WTC11 (cell line): ENCODE results near the gene CTPS2. TPM values are rescaled to one million over a fixed set of nuclear protein-coding genes. Genes with fewer than 3 reads are reported as not detected.

Source experiments
- ATAC-seq: fragments of 200-7000 bp; cut with Tn5 transposase; 2 replicates; pipeline ENCODE4 v1.10.0; 2021; ENCODE audit warnings: mild to moderate bottlenecking, moderate library complexity
- CTCF ChIA-PET: fragments of 300-600 bp; sonication (Branson Sonifier 250); formaldehyde crosslinking; loops from one replicate; lab custom pipeline; 2021; ENCODE audit warnings: antibody characterized with exemption; lab: Charles Lee
- POLR2A ChIA-PET: fragments of 350-600 bp; sonication (Branson Sonifier 250); formaldehyde crosslinking; loops from one replicate; lab custom pipeline; 2021; ENCODE audit warnings: antibody characterized with exemption; lab: Charles Lee
- DNase-seq: peaks from one replicate; pipeline ENCODE4 v3.0.0; 2021; ENCODE audit warnings: low spot score
- H3K27ac Mint-ChIP-seq: 2 replicates; pipeline ENCODE4 v1.8.0; 2021; ENCODE audit warnings: mixed read lengths
- H3K27me3 Mint-ChIP-seq: 2 replicates; pipeline ENCODE4 v1.8.0; 2021; ENCODE audit warnings: low read depth, mild to moderate bottlenecking, moderate library complexity, mixed read lengths
- H3K36me3 Mint-ChIP-seq: 2 replicates; pipeline ENCODE4 v1.8.0; 2021; ENCODE audit warnings: mixed read lengths
- H3K4me1 Mint-ChIP-seq: 2 replicates; pipeline ENCODE4 v1.8.0; 2022; ENCODE audit warnings: mixed read lengths
- H3K4me3 Mint-ChIP-seq: 2 replicates; pipeline ENCODE4 v1.8.0; 2021; ENCODE audit warnings: mild to moderate bottlenecking, moderate library complexity, mixed read lengths
- H3K9me3 Mint-ChIP-seq: 2 replicates; pipeline ENCODE4 v1.8.0; 2021; ENCODE audit warnings: mixed read lengths
- AR ChIP-seq: fragments of 250-450 bp; sonication (Bioruptor Pico); IDR thresholded peaks from 2 replicates; pipeline ENCODE4 v1.9.0; 2021; ENCODE audit warnings: mild to moderate bottlenecking
- ATF3 ChIP-seq: sonication (generic); formaldehyde crosslinking; conservative IDR thresholded peaks from 2 replicates; pipeline ENCODE4 v1.8.1; 2022; ENCODE audit warnings: mild to moderate bottlenecking, missing genetic modification reagents
- CBFB ChIP-seq: sonication (generic); formaldehyde crosslinking; IDR thresholded peaks from 2 replicates; pipeline ENCODE4 v1.8.1; 2022; ENCODE audit warnings: mild to moderate bottlenecking, low read depth, missing genetic modification reagents
- CREB1 ChIP-seq: sonication (generic); formaldehyde crosslinking; IDR thresholded peaks from 2 replicates; pipeline ENCODE4 v1.8.0; 2023; ENCODE audit warnings: mild to moderate bottlenecking, missing genetic modification reagents
- E2F5 ChIP-seq: sonication (generic); formaldehyde crosslinking; IDR thresholded peaks from 2 replicates; pipeline ENCODE4 v1.8.1; 2022; ENCODE audit warnings: mild to moderate bottlenecking, moderate library complexity, missing genetic modification reagents
- EMX1 ChIP-seq: fragments of 250-450 bp; sonication (Bioruptor Pico); IDR thresholded peaks from 2 replicates; pipeline ENCODE4 v1.8.0; 2021; ENCODE audit warnings: mild to moderate bottlenecking
- FOXJ3 ChIP-seq: sonication (generic); formaldehyde crosslinking; IDR thresholded peaks from 2 replicates; pipeline ENCODE4 v1.9.0; 2021; ENCODE audit warnings: missing genetic modification reagents, mild to moderate bottlenecking, borderline replicate concordance
- FOXK1 ChIP-seq: sonication (generic); formaldehyde crosslinking; IDR thresholded peaks from 2 replicates; pipeline ENCODE4 v1.8.0; 2022; ENCODE audit warnings: mild to moderate bottlenecking, moderate library complexity, missing genetic modification reagents
- HMGXB4 ChIP-seq: sonication (generic); formaldehyde crosslinking; IDR thresholded peaks from 2 replicates; pipeline ENCODE4 v1.8.1; 2023; ENCODE audit warnings: mild to moderate bottlenecking, moderate library complexity, missing genetic modification reagents
- JAZF1 ChIP-seq: fragments of 250-450 bp; sonication (Bioruptor Pico); IDR thresholded peaks from 2 replicates; pipeline ENCODE4 v1.9.0; 2021; ENCODE audit warnings: moderate library complexity, mild to moderate bottlenecking, inconsistent platforms
- KAT7 ChIP-seq: sonication (generic); formaldehyde crosslinking; IDR thresholded peaks from 2 replicates; pipeline ENCODE4 v1.8.1; 2023; ENCODE audit warnings: missing genetic modification reagents, mild to moderate bottlenecking, borderline replicate concordance
- MLX ChIP-seq: sonication (generic); formaldehyde crosslinking; IDR thresholded peaks from 2 replicates; pipeline ENCODE4 v1.8.1; 2023; ENCODE audit warnings: mild to moderate bottlenecking, missing genetic modification reagents, moderate library complexity
- NFATC4 ChIP-seq: fragments of 250-450 bp; sonication (Bioruptor Pico); IDR thresholded peaks from 2 replicates; pipeline ENCODE4 v1.9.0; 2021; ENCODE audit warnings: mild to moderate bottlenecking
- NFYB ChIP-seq: sonication (generic); formaldehyde crosslinking; conservative IDR thresholded peaks from 2 replicates; pipeline ENCODE4 v1.8.0; 2022; ENCODE audit warnings: low read depth, missing genetic modification reagents
- NR1H2 ChIP-seq: sonication (generic); formaldehyde crosslinking; IDR thresholded peaks from 2 replicates; pipeline ENCODE4 v1.9.0; 2021; ENCODE audit warnings: mild to moderate bottlenecking, moderate library complexity, missing genetic modification reagents
- USF2 ChIP-seq: sonication (generic); formaldehyde crosslinking; IDR thresholded peaks from 2 replicates; pipeline ENCODE4 v1.8.1; 2023; ENCODE audit warnings: mild to moderate bottlenecking, missing genetic modification reagents, moderate library complexity
- ZBTB21 ChIP-seq: sonication (generic); formaldehyde crosslinking; IDR thresholded peaks from 2 replicates; pipeline ENCODE4 v1.8.1; 2023; ENCODE audit warnings: mild to moderate bottlenecking, missing genetic modification reagents, borderline replicate concordance
- ZNF396 ChIP-seq: fragments of 250-450 bp; sonication (Bioruptor Pico); IDR thresholded peaks from 2 replicates; pipeline ENCODE4 v1.8.0; 2021; ENCODE audit warnings: mild to moderate bottlenecking, moderate library complexity, borderline replicate concordance
- ZNF423 ChIP-seq: fragments of 250-450 bp; sonication (Bioruptor Pico); IDR thresholded peaks from 2 replicates; pipeline ENCODE4 v2.1.2; 2022; ENCODE audit warnings: mild to moderate bottlenecking, moderate library complexity
- total RNA-seq: library from RNA; stranded (reverse); gene quantifications from 3 replicates; pipeline ENCODE4 v1.2.3, GENCODE V29; 2021
- TF ChIP-seq, protein P1 (sequence below): sonication (generic); formaldehyde crosslinking; IDR thresholded peaks from 2 replicates; pipeline ENCODE4 v1.8.1; 2022; ENCODE audit warnings: mild to moderate bottlenecking, missing genetic modification reagents, moderate library complexity, borderline replicate concordance
- TF ChIP-seq, protein P2 (sequence below): fragments of 250-450 bp; sonication (Bioruptor Pico); conservative IDR thresholded peaks from 2 replicates; pipeline ENCODE4 v1.9.0; 2021; ENCODE audit warnings: mild to moderate bottlenecking
- TF ChIP-seq, protein P3 (sequence below): fragments of 250-450 bp; sonication (Bioruptor Pico); IDR thresholded peaks from 2 replicates; pipeline ENCODE4 v1.9.0; 2021; ENCODE audit warnings: mild to moderate bottlenecking
- TF ChIP-seq, protein P4 (sequence below): fragments of 250-450 bp; sonication (Bioruptor Pico); IDR thresholded peaks from 2 replicates; pipeline ENCODE4 v1.8.0; 2021; ENCODE audit warnings: mild to moderate bottlenecking

CTPS2 gene
- total RNA-seq, 1 experiment from 2014 or later = 23.2 TPM

- TF ChIP-seq ZBTB21 (CRISPR knock-in tag) (no peak), CBFB (CRISPR knock-in tag) (no peak), KAT7 (CRISPR knock-in tag) (no peak), CREB1 (no peak), HMGXB4 (CRISPR knock-in tag) (no peak), JAZF1 (CRISPR knock-in tag) (no peak)
- TF ChIP-seq, protein P1, sequence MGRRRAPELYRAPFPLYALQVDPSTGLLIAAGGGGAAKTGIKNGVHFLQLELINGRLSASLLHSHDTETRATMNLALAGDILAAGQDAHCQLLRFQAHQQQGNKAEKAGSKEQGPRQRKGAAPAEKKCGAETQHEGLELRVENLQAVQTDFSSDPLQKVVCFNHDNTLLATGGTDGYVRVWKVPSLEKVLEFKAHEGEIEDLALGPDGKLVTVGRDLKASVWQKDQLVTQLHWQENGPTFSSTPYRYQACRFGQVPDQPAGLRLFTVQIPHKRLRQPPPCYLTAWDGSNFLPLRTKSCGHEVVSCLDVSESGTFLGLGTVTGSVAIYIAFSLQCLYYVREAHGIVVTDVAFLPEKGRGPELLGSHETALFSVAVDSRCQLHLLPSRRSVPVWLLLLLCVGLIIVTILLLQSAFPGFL (CRISPR knock-in tag) = no peak
- TF ChIP-seq, protein P2, sequence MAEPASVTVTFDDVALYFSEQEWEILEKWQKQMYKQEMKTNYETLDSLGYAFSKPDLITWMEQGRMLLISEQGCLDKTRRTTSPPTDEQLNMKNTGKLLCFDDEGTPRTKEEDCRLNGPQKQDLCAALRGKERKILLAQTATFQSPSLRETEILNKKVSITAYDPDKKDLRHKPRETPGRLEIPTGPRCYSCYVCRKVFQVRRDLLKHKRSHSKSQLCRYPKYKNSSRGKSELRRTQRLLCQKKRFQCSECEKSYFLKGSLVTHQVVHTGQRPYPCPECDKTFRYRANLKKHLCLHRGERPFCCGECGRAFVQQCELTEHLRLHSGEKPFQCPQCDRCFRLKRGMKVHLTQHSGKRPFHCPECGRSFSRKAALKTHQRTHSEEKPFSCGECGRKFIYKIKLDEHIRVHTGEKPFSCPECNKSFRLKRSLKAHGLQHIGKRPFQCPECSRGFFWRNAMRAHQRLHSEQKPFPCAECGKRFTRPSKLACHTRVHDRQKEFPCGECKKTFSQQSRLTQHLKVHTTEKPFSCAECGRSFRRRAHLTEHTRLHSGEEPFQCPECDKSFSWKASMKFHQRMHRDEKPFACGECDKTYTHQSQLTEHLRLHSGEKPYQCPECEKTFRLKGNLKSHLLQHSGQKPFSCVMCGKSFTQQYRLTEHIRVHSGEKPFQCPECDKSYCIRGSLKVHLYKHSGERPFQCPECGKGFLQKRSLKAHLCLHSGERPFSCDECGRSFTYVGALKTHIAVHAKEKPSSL (CRISPR knock-in tag) = no peak
Observed at GRCh38 chrX:16639966-16640365, 72.5 kb downstream of the CTPS2 start (continued).

DNA sequence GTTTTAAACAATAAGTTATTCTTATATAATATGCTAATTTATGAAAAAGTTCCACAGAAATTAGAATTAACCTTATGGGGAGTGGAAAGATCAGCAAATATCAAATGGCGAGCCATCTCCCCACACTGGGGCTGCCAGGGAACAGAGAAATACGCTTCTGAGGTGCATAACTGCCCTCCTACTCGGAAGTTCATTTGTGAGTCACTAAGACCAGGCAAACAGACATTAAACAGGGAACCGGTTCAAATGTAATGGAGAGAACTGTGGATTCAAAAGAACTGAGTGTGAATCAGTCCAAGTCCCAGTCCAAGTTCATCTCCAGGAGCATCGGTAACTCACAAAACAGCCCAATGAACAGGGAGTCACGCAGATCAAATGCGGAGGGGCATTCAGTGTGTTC is 73.9 kb downstream of the CTPS2 start:
- H3K36me3 Mint-ChIP-seq = peaks cover 39% of the 10 kb centered on the region
- peaks cover 16% of the 10 kb centered on the region for H3K4me1 Mint-ChIP-seq
- POLR2A ChIA-PET = no interaction called here
- H3K9me3 Mint-ChIP-seq = no peaks in the 10 kb centered on the region
- no peak overlapping the region for H3K27ac Mint-ChIP-seq
- DNase-seq (no peak), ATAC-seq (no peak)
- no peaks in the 10 kb centered on the region for H3K27me3 Mint-ChIP-seq
- CTCF ChIA-PET = no interaction called here
- no peak overlapping the region for H3K4me3 Mint-ChIP-seq
- TF ChIP-seq, protein P3, sequence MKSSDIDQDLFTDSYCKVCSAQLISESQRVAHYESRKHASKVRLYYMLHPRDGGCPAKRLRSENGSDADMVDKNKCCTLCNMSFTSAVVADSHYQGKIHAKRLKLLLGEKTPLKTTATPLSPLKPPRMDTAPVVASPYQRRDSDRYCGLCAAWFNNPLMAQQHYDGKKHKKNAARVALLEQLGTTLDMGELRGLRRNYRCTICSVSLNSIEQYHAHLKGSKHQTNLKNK = no peak
- TF ChIP-seq ZBTB21 (CRISPR knock-in tag) (no peak), NFYB (CRISPR knock-in tag) (no peak), EMX1 (CRISPR knock-in tag) (no peak), E2F5 (CRISPR knock-in tag) (no peak), FOXK1 (CRISPR knock-in tag) (no peak), MLX (CRISPR knock-in tag) (no peak), ZNF423 (no peak), USF2 (CRISPR knock-in tag) (no peak), AR (no peak), ATF3 (CRISPR knock-in tag) (no peak), NFATC4 (CRISPR knock-in tag) (no peak), ZNF396 (CRISPR knock-in tag) (no peak), FOXJ3 (CRISPR knock-in tag) (no peak), NR1H2 (no peak)
- TF ChIP-seq, protein P4, sequence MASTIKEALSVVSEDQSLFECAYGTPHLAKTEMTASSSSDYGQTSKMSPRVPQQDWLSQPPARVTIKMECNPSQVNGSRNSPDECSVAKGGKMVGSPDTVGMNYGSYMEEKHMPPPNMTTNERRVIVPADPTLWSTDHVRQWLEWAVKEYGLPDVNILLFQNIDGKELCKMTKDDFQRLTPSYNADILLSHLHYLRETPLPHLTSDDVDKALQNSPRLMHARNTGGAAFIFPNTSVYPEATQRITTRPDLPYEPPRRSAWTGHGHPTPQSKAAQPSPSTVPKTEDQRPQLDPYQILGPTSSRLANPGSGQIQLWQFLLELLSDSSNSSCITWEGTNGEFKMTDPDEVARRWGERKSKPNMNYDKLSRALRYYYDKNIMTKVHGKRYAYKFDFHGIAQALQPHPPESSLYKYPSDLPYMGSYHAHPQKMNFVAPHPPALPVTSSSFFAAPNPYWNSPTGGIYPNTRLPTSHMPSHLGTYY (CRISPR knock-in tag) = no peak
